PC-9 (cell line): Measurements from ENCODE around the gene AIPL1. TPM values are rescaled to one million over a fixed set of nuclear protein-coding genes. Genes with fewer than 3 reads are reported as not detected.
A peak's percentile ranks its signal among the peaks of the same experiment; 100 is the strongest.

ENCODE experiments used
- BruUV-seq: library from RNA; stranded (reverse); fragments of 400-500 nt; replicated peaks from 2 replicates; lab custom pipeline; 2021; lab: Mats Ljungman, UMichigan
- CTCF ChIA-PET: fragments of 300-600 bp; sonication (Branson Sonifier 250); formaldehyde crosslinking; loops from one replicate; lab custom pipeline; 2022; ENCODE audit warnings: antibody characterized with exemption; lab: Charles Lee
- POLR2A ChIA-PET: fragments of 300-600 bp; sonication (Branson Sonifier 250); formaldehyde crosslinking; loops from one replicate; lab custom pipeline; 2022; ENCODE audit warnings: antibody characterized with exemption; ENCODE audit not compliant: unreplicated experiment; lab: Charles Lee
- DNase-seq, 2 experiments: peaks; one replicate each; pipeline versions ENCODE4 v3.0.0 to v3.0.0-alpha.2; 2015 to 2022; ENCODE audit warnings: mixed read lengths in 1 of 2
- H2AFZ ChIP-seq: fragments of 200-600 bp; sonication (generic); 2 replicates; pipeline ENCODE4 v1.8.1; 2017; ENCODE audit warnings: antibody characterized with exemption
- H3F3A ChIP-seq: fragments of 200-600 bp; sonication (generic); 2 replicates; pipeline ENCODE4 v1.8.1; 2017; ENCODE audit warnings: antibody characterized with exemption, mild to moderate bottlenecking, low read depth; ENCODE audit not compliant: insufficient read depth
- H3K27ac ChIP-seq: fragments of 200-600 bp; sonication (generic); 2 replicates; pipeline ENCODE4 v1.6.1; 2016; ENCODE audit warnings: mixed run types
- H3K27me3 ChIP-seq: fragments of 200-600 bp; sonication (generic); 2 replicates; pipeline ENCODE4 v1.6.1; 2016; ENCODE audit warnings: low read depth, mixed run types; ENCODE audit not compliant: insufficient read depth
- H3K36me3 ChIP-seq: fragments of 200-600 bp; sonication (generic); 2 replicates; pipeline ENCODE4 v1.6.1; 2016; ENCODE audit warnings: low read depth, mixed run types
- H3K4me1 ChIP-seq: fragments of 200-600 bp; sonication (generic); replicated peaks from 2 replicates; pipeline ENCODE4 v1.6.1; 2016; ENCODE audit warnings: mixed run types; ENCODE audit not compliant: insufficient read depth
- H3K4me2 ChIP-seq: fragments of 200-600 bp; sonication (generic); 2 replicates; pipeline ENCODE4 v1.6.1; 2017; ENCODE audit warnings: mixed run types
- H3K4me3 ChIP-seq: fragments of 200-600 bp; sonication (generic); 2 replicates; pipeline ENCODE4 v1.6.1; 2016; ENCODE audit warnings: mixed run types
- H3K79me2 ChIP-seq: fragments of 200-600 bp; sonication (generic); 2 replicates; pipeline ENCODE4 v1.6.1; 2017; ENCODE audit warnings: low read depth, mixed run types
- H3K9me2 ChIP-seq: fragments of 200-600 bp; sonication (generic); 2 replicates; pipeline ENCODE4 v1.8.1; 2017; ENCODE audit warnings: mild to moderate bottlenecking; ENCODE audit not compliant: insufficient read depth
- H3K9me3 ChIP-seq: fragments of 200-600 bp; sonication (generic); 2 replicates; pipeline ENCODE4 v1.8.1; 2016; ENCODE audit warnings: low read depth; ENCODE audit not compliant: insufficient read depth
- H4K20me1 ChIP-seq: fragments of 200-600 bp; sonication (generic); 2 replicates; pipeline ENCODE4 v1.8.1; 2017; ENCODE audit not compliant: insufficient read depth
- CTCF ChIP-seq: fragments of 200-600 bp; sonication (generic); conservative IDR thresholded peaks from 2 replicates; pipeline ENCODE4 v1.6.1; 2017; ENCODE audit warnings: mixed run types, antibody characterized with exemption, mild to moderate bottlenecking, moderate library complexity
- EZH2 ChIP-seq: fragments of 200-600 bp; sonication (generic); IDR thresholded peaks from 2 replicates; pipeline ENCODE4 v1.8.0; 2017; ENCODE audit warnings: antibody characterized with exemption, low read depth
- intact Hi-C: fragments of 100-400 bp; cut with micrococcal nuclease; formaldehyde crosslinking; loops from one replicate; pipeline ENCODE4 v1.10.0; 2022; ENCODE audit not compliant: unreplicated experiment
- total RNA-seq: library from RNA; stranded (reverse); gene quantifications from 2 replicates; pipeline ENCODE4 v1.2.3, GENCODE V29; 2021

Gene AIPL1
- total RNA-seq, 1 experiment from 2014 or later = not detected

GRCh38 chr17:6374271-6374691, 60.6 kb downstream of the AIPL1 start:
- Histone ChIP-seq H3K27ac (no peak overlapping the region), H3K27me3 (peaks cover 70% of the 10 kb centered on the region)
- POLR2A ChIA-PET = no interaction called here

More at GRCh38 chr17:6374271-6374691, 60.6 kb downstream of the AIPL1 start:
- intact Hi-C loops = no loop called here
- Histone ChIP-seq H4K20me1 (no peaks in the 10 kb centered on the region), H3K9me3 (no peaks in the 10 kb centered on the region), H3K4me1 (0 out of 2 replicates have a peak, but pooled peaks cover 7% of the 10 kb centered on the region), H3K36me3 (no peaks in the 10 kb centered on the region), H3K79me2 (no peaks in the 10 kb centered on the region), H2AFZ (no peak overlapping the region), H3K4me2 (no peak overlapping the region), H3K9me2 (no peaks in the 10 kb centered on the region), H3K4me3 (no peak overlapping the region), H3F3A (no peaks in the 10 kb centered on the region)
- no peak for TF ChIP-seq CTCF
- TF ChIP-seq EZH2 = no peak
- CTCF ChIA-PET = no interaction called here
- peak; percentile 13 to 57 for DNase-seq
- no TSS peak for BruUV-seq

Other genes with a start within 250 kb of the AIPL1 start
- gene PIMREG, start 9.3 kb upstream of the AIPL1 start, total RNA-seq = 52.2 and 62.3 TPM in 2 replicates
- gene PITPNM3, start 121.4 kb upstream of the AIPL1 start, total RNA-seq = 16.9 and 17.3 TPM in 2 replicates
- gene KIAA0753, start 205.6 kb upstream of the AIPL1 start, total RNA-seq = 34.1 and 47.0 TPM in 2 replicates
- 103 and 114 TPM in 2 replicates for gene TXNDC17, start 205.9 kb upstream of the AIPL1 start, total RNA-seq
- gene MED31, start 216.5 kb upstream of the AIPL1 start, total RNA-seq = 19.2 and 41.4 TPM in 2 replicates
- 2.3 and 4.4 TPM in 2 replicates for gene C17orf100, start 216.6 kb upstream of the AIPL1 start, total RNA-seq